Stromal cell of bone marrow (primary cell): ENCODE results near the gene SIAH1.
"Not testable (repeated sequence)": the region's sequence is repeated elsewhere in the genome, so short reads cannot be mapped to it uniquely, and the experiment has no call there.

ENCODE experiments used
- DNase-seq: peaks from one replicate; pipeline ENCODE4 v3.0.0-alpha.2; 2012; ENCODE audit warnings: low read depth

SIAH1 gene

DNA sequence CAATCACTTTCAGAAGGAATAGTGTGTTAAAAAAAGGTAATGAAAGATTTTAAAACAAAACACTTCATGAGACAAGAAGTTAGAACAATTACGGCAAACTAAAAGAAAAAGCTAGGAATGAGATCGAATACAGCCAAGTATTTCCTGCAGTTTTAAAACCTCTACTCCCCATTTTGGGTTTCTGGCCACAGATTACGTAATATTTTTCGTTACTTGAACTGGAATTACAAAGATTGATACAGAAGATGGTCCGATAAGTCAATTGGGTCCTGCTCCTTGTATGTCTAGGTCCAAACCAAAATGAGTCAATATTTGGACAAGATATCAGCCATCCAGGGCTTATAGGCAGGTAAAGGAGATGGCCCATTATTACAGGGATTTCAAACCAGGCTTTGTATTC lies 52.2 kb downstream of the SIAH1 start:
- no peak for DNase-seq

DNA sequence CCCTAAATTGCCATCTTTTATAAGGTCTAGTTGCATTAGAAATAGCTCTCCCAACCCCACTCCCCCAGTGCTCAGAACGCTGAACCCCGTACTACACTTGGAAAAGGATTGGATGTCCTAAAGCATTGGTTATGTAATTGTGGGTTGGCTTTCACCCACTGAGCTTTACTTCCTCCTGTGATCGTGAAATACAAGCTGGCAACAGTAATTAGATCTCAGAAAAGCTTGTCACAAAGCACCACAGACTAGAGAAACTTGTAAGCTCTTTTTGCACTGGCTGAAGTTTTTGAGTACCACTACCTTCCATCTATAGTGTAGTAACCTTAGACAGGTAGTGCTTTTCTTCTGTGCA lies 54.4 kb downstream of the SIAH1 start:
- DNase-seq: peak; percentile 28

DNA sequence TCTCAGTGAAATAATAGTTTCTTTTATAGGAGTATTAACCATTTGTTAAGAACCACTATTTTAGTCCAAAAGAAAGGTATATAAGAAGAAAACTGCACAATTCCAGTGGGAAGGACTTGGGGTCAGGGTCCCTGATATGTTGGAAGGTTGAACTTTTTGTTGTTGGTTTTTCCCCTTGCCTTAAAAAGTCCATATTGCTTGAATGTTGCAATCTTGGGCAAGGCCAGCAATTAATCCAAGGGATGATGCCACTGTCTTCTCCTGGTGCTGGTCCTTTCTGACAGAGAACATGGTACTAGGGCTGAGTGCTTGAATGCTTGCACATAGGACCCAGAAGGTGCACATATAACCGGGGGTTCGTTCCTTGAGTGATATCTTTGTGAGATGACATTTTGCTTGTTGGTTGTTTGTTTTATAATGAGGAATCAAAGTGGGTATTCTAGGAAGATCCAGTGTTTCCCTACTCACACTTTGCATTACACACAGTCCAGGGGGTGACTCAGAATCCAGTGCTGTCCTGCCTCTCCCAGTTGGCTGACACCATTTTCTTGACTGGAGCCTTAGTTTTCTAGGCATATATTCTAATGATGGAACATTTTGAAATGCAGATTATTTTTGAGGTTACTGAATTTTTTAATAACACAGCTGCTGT lies 54.9 kb downstream of the SIAH1 start:
- DNase-seq: peak; percentile 36

DNA sequence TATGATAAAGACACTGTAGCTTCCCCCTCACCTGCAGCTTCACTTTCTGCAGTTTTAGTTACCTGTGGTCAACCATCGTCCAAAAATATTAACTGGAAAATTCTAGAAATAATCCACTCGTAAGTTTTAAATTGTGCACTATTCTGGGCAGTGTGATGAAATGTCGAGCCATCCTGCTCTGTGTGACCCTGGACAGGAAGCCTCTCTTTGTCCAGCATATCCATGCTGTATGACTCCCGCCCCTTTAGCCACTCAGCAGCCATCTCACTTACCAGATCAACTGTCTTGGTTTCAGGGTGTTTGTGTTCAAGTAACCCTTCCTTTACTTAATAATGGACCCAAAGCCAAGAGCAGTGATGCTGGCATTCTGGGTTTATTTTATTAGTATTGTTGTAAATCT lies 56.1 kb downstream of the SIAH1 start:
- DNase-seq: no peak

DNA sequence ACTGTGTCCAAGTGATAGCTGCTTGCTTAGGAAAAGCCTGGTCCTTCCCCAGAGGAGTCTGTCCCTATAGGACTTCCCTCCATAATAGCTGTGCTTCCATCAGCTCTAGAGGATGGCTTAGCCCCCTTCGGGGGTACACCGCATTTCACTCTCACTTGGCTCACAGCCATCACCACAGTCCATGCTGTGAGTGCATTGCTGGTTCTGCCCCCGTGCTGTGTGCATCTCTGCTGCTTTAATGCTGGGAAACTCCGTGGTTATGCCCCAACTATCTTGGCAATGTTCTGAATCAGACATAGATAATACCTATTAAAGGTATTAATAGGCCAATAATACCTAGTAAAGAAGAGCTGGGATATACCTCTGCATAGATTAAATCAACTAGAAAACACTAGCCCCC lies 58.3 kb downstream of the SIAH1 start:
- no peak for DNase-seq

DNA sequence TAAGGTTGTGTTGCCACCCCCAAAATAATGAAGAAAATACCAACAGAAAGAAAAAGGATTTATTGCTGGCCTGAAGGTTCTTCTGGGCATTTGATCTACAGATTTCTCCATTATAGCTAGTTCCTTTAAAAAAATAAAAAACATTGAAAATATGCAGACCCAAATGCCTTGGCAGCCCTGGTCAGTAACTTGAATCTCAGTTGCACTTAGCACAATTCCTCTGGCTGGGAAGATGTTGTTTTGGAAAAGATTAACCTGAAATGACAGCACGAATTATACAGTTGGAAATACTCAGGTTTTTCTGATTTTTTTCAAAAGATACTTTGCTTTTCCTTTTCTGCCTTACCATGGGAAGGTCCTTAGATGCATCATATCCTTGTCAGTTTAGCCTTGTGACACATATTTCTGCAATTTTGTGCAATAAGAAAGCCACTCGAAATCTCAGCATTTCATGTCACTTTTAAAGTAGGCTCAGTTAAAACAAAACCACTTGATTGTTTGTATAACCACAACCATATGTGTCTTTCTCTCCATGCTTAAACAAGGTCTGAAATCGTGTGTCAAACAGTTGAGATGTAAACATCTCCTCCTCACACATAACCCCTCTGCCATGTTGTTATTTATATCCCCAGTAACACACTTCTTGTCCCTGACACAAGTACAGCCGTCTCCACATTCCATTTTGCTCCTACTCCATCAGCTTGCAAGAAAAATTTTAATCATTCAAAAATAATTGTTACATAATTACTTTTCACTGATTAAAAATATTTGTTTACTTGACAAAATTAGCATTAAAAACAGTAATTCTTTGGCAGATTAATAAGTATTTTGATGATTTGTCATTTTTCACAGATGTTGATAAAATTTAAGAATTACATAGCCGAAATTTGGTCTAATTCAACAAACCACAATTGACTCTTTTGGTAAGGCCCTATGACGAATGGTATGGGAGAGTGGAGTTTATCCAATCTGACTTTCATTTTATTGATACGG lies 61.1 kb downstream of the SIAH1 start:
- DNase-seq: no peak

DNA sequence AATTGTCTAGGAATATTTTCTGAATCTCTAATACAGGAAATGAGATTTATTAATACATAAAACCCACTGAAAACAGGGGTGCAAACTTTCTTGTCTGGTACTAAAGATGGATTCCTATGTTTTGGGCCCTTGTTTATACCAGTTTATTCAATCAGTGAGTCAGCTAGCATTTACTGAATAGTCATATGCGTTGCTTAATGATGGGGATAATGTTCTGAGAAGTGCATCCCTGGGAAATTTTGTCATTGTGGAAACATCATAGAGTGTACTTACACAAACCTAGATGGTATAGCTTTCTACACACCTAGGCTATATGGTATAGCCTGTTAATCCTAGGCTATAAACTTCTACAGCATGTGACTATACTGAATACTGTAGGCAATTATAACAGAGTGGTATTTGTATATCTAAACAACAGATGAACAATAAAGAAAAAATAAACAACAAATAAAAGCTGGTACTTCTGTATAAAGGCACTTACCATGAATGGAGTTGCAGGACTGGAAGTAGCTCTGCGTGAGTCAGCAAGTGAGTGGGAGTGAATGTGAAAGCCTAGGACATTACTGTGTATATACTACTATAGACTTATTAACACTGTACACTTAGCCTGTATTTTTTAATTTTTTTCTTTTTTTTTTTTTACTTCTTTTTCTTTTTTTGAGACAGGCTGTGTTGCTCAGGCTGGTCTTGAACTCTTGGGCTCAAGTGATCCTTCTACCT lies 63.7 kb downstream of the SIAH1 start:
- DNase-seq: no peak

DNA sequence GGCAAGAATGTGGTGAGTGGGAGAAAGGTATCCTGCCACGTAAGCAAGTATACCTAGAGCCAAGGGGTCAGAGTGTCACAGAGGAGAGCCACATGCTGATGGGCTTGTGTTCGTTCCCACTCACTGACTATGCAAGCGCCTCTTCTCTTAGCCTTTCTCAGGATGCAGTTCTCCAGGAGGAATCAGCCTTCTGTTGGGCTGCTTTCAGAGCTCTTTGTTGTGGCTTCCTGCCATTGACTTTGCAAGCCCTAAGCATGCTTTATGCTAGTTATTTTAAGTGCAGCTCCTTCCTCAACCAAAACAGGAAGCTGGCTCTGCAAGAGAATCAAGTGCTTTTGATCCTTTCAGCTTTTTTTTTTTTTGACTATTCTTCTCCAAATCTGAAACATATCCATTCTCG lies 66.6 kb downstream of the SIAH1 start:
- DNase-seq: peak; percentile 28

DNA sequence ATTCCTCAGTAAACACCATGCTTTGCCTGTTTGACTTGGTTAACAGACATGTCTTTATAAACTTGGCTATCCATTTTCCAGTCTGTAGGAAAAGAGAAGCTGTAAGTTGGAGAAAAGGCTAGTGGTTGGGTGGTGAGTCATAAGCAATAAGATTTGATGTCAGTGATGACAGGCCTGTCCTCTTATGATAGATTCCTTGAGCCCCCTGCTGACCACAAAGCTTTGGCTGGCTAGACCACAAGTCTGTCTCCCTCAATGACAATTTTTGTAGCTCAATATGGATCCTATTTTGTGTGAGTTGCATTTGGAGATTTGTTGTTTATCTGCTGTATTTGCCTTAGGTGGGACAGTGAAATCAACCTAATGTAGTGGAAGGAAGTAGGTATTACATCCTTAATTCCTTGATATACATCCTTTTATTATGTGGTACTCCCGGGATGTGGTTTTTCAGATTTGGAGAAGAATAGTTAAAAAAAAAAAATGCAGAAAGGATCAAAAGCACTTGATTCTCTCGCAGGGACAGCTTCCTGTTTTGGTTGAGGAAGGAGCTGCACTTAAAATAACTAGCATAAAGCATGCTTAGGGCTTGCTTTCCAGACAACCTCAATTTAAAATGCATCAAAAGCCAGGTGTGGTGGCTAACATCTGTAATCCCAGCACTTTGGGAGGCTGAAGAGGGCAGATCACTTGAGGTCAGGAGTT lies 67.4 kb downstream of the SIAH1 start:
- DNase-seq: peak; percentile 49

DNA sequence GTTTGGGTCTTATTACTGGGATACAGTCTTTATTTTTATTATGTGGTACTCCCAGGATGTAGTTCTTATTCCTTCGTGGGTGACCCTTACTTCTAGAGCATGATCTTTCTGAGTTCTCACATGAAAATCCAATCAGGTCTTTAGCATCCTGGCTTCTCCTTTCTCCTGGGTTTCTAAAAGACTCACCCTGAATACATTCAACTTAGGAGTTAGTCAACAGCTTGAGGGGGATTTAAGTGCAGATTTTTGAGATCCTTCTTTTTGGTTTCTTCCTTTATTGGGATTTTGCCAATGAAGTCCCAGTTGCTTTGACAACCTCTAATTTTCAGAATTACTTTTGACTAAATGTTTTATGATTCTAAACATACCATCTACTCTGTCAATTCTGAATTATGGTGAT lies 68.2 kb downstream of the SIAH1 start:
- no peak for DNase-seq

DNA sequence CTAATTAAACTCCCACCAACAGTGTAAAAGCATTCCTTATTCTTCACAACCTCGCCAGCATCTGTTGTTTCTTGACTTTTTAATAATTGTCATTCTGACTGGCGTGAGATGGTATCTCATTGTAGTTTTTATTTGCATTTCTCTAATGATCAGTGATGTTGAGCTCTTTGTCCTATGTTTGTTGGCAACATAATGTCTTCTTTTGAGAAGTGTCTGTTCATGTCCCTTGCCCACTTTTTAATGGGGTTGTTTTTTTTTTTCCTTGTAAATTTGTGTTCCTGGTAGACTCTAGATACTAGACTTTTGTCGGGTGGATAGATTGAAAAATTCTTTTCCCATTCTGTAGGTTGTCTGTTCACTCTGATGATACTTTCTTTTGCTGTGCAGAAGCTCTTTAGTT lies 71.3 kb downstream of the SIAH1 start:
- not testable (repeated sequence) for DNase-seq

DNA sequence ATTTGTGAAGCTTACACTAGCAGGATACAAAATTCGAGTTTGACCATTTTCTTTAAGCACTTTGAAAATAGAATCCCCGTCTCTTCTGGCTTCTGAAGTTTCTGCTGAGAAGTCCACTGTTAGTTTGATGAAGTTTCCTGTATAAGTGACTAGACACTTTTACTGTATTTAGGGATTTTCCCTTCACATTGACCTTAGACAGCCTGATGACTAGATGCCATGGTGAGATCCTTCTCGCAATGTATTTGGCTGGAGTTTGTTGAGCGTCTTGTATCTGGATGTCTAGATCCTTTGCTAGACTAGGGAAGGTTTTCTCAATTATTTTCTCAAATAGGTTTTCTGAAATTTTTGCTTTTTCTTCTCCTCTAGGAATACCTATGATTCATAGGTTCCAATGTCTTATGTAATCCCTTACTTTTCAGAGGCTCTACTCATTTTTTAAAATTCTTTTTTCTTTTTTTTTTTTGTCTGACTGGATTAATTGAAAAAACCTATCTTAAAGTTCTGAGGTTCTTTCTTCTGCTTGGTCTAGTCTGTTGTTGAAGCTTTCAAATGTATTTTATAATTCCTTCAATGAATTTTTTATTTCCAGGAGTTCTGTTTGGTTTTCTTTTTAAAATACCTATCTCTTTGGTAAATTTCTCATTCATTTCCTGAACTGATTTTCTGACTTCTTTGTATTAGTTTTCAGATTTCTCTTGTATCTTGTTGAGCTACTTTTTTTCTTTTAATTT lies 74.1 kb downstream of the SIAH1 start:
- DNase-seq: no peak
